OCI-LY7 (cell line): Measurements from ENCODE around the gene TFB1M. TPM values are rescaled to one million over a fixed set of nuclear protein-coding genes. Genes with fewer than 3 reads are reported as not detected.
A peak's percentile ranks its signal among the peaks of the same experiment; 100 is the strongest.

ENCODE experiments used
- BruUV-seq: library from RNA; stranded (reverse); fragments of 400-500 nt; replicated peaks from 2 replicates; lab custom pipeline; 2021; lab: Mats Ljungman, UMichigan
- CTCF ChIA-PET: fragments of 300-600 bp; sonication (Branson Sonifier 250); formaldehyde crosslinking; loops from one replicate; lab custom pipeline; 2022; ENCODE audit warnings: antibody characterized with exemption; ENCODE audit not compliant: unreplicated experiment; lab: Charles Lee
- POLR2A ChIA-PET: fragments of 300-600 bp; sonication (Branson Sonifier 250); formaldehyde crosslinking; loops from one replicate; lab custom pipeline; 2022; ENCODE audit warnings: antibody characterized with exemption; lab: Charles Lee
- DNase-seq: peaks from one replicate; pipeline ENCODE4 v3.0.0-alpha.2; 2015; ENCODE audit warnings: low spot score
- H2AFZ ChIP-seq: fragments of 200-600 bp; sonication (generic), shearing (Covaris generic); 2 replicates; pipeline ENCODE4 v1.6.1; 2014; ENCODE audit warnings: mild to moderate bottlenecking, antibody characterized with exemption, low read length, moderate library complexity
- H3K27ac ChIP-seq: fragments of 200-600 bp; sonication (generic); 2 replicates; pipeline ENCODE4 v1.5.1; 2014; ENCODE audit warnings: mixed run types, low read depth, mild to moderate bottlenecking, moderate library complexity, low read length, inconsistent platforms; ENCODE audit not compliant: poor library complexity, severe bottlenecking
- H3K36me3 ChIP-seq: fragments of 200-600 bp; sonication (generic); 2 replicates; pipeline ENCODE4 v1.6.1; 2014; ENCODE audit warnings: mild to moderate bottlenecking, antibody characterized with exemption, low read length, moderate library complexity, mixed read lengths; ENCODE audit not compliant: insufficient read depth
- H3K4me1 ChIP-seq: fragments of 200-600 bp; sonication (generic); 2 replicates; pipeline ENCODE4 v1.5.1; 2014; ENCODE audit warnings: mild to moderate bottlenecking, low read length; ENCODE audit not compliant: insufficient read depth, poor library complexity, severe bottlenecking
- H3K4me2 ChIP-seq: fragments of 200-600 bp; sonication (generic); 2 replicates; pipeline ENCODE4 v1.6.1; 2014; ENCODE audit warnings: mild to moderate bottlenecking, low read length
- H3K4me3 ChIP-seq: fragments of 200-600 bp; sonication (generic); 2 replicates; pipeline ENCODE4 v1.5.1; 2014; ENCODE audit warnings: mild to moderate bottlenecking, low read depth, low read length; ENCODE audit not compliant: poor library complexity, severe bottlenecking
- H3K79me2 ChIP-seq: fragments of 200-600 bp; sonication (generic); 2 replicates; pipeline ENCODE4 v1.6.1; 2016; ENCODE audit warnings: low read depth, mild to moderate bottlenecking, low read length, moderate library complexity, mixed read lengths; ENCODE audit not compliant: insufficient read depth
- H3K9me2 ChIP-seq: fragments of 200-600 bp; sonication (generic); 2 replicates; pipeline ENCODE4 v1.6.1; 2016; ENCODE audit warnings: mild to moderate bottlenecking, low read length, mixed read lengths; ENCODE audit not compliant: insufficient read depth
- H3K9me3 ChIP-seq: fragments of 200-600 bp; sonication (generic); 2 replicates; pipeline ENCODE4 v1.6.1; 2014; ENCODE audit warnings: mild to moderate bottlenecking, mixed run types, low read length, mixed read lengths
- H4K20me1 ChIP-seq: fragments of 200-600 bp; sonication (generic); 2 replicates; pipeline ENCODE4 v1.6.1; 2014; ENCODE audit warnings: mild to moderate bottlenecking, antibody characterized with exemption, low read length, moderate library complexity, mixed read lengths; ENCODE audit not compliant: insufficient read depth
- CTCF ChIP-seq: fragments of 200-600 bp; sonication (generic); conservative IDR thresholded peaks from 2 replicates; pipeline ENCODE4 v1.5.1; 2014; ENCODE audit warnings: mild to moderate bottlenecking, antibody characterized with exemption, low read length, moderate library complexity, mixed read lengths
- EZH2phosphoT487 ChIP-seq: fragments of 200-600 bp; sonication (generic); IDR thresholded peaks from 2 replicates; pipeline ENCODE4 v1.6.1; 2018; ENCODE audit warnings: low read depth, borderline replicate concordance, mild to moderate bottlenecking, mixed run types, antibody characterized with exemption, low read length, moderate library complexity, mixed read lengths
- intact Hi-C: fragments of 100-400 bp; cut with micrococcal nuclease; formaldehyde crosslinking; loops from one replicate; pipeline ENCODE4 v1.10.0; 2022; ENCODE audit not compliant: unreplicated experiment
- total RNA-seq, 2 experiments: library from RNA; depleted of rRNA in 1 of 2; stranded (reverse); fragments of >200 nt in 1 of 2; shearing (Covaris generic) in 1 of 2; gene quantifications; 2 replicates each; pipeline ENCODE4 v1.2.3, GENCODE V29; 2014 to 2022

The TFB1M gene
- total RNA-seq, 2 experiments from 2014 or later, result 34.8 to 62.8 TPM

GRCh38 chr6:155328539-155329459, 14.5 kb upstream of the TFB1M start:
- no peaks in the 10 kb centered on the region for H3K79me2 ChIP-seq
- no peak overlapping the region for H3K27ac ChIP-seq
- ChIA-PET POLR2A (interaction anchor here (0.6 to 2.9 kb wide), 7 partner anchors 9 to 517 kb away, joined by 3 to 10 read pairs (median 3); no protein-coding TSS in a partner anchor), CTCF (no interaction called here)
- H3K36me3 ChIP-seq, result no peaks in the 10 kb centered on the region
- H4K20me1 ChIP-seq, result no peaks in the 10 kb centered on the region
- no peak overlapping the region for H3K4me2 ChIP-seq
- H2AFZ ChIP-seq, result peak overlapping the region; percentile 6; the same call in 1 of the 2 replicates
- TF ChIP-seq EZH2phosphoT487 (no peak), CTCF (no peak)
- H3K4me1 ChIP-seq, result peaks cover 11% of the 10 kb centered on the region
- no TSS peak for BruUV-seq
- DNase-seq, result no peak
- H3K4me3 ChIP-seq, result no peak overlapping the region
- H3K9me3 ChIP-seq, result no peaks in the 10 kb centered on the region
- no peaks in the 10 kb centered on the region for H3K9me2 ChIP-seq
- intact Hi-C loops, result loop anchor here (10.0 kb wide), 1 partner anchor 1226 kb away; no protein-coding TSS in a partner anchor

- ChIA-PET CTCF (interaction anchor here (0.6 to 0.7 kb wide), 2 partner anchors 13 to 39 kb away, joined by 3 to 4 read pairs; no protein-coding TSS in a partner anchor), POLR2A (interaction anchor here (1.2 to 2.9 kb wide), 2 partner anchors 12 to 83 kb away, joined by 3 to 10 read pairs; no protein-coding TSS in a partner anchor)
- no peaks in the 10 kb centered on the region for H3K9me2 ChIP-seq
- no peaks in the 10 kb centered on the region for H3K79me2 ChIP-seq
- no peak overlapping the region for H3K27ac ChIP-seq
- no peak overlapping the region for H3K4me3 ChIP-seq
- no peaks in the 10 kb centered on the region for H3K9me3 ChIP-seq
- TF ChIP-seq EZH2phosphoT487, result no peak
- no peak for TF ChIP-seq CTCF
- H3K4me1 ChIP-seq, result peaks cover 4% of the 10 kb centered on the region
- H2AFZ ChIP-seq, result peak overlapping the region; percentile 6; the same call in 1 of the 2 replicates
- DNase-seq, result no peak
- no peak overlapping the region for H3K4me2 ChIP-seq
- H3K36me3 ChIP-seq, result no peaks in the 10 kb centered on the region
- no peaks in the 10 kb centered on the region for H4K20me1 ChIP-seq
- no TSS peak for BruUV-seq
- intact Hi-C loops, result loop anchor here (10.0 kb wide), 1 partner anchor 1227 kb away; no protein-coding TSS in a partner anchor
These were observed 13.8 kb upstream of the TFB1M start for GRCh38 chr6:155328074-155328538.
